HUES48 (cell line): ENCODE results near the gene MKNK2.

Experiments used
- H3K27ac ChIP-seq: one replicate; pipeline ENCODE4 v1.7.0; 2013; ENCODE audit warnings: low read depth, low read length, inconsistent platforms
- H3K27me3 ChIP-seq: 2 replicates; pipeline ENCODE4 v1.6.1; 2013; ENCODE audit warnings: mild to moderate bottlenecking, low read length; ENCODE audit not compliant: control insufficient read depth, insufficient read depth
- H3K36me3 ChIP-seq: 2 replicates; pipeline ENCODE4 v1.6.1; 2013; ENCODE audit warnings: low read length; ENCODE audit not compliant: control insufficient read depth, insufficient read depth
- H3K4me1 ChIP-seq: 2 replicates; pipeline ENCODE4 v1.6.1; 2013; ENCODE audit warnings: mild to moderate bottlenecking, low read length; ENCODE audit not compliant: control insufficient read depth, insufficient read depth
- H3K4me3 ChIP-seq: 2 replicates; pipeline ENCODE4 v1.5.1; 2013; ENCODE audit warnings: mild to moderate bottlenecking, low read depth, low read length
- H3K9ac ChIP-seq: 2 replicates; pipeline ENCODE4 v1.6.1; 2013; ENCODE audit warnings: mild to moderate bottlenecking, low read depth, low read length, moderate library complexity
- H3K9me3 ChIP-seq: 2 replicates; pipeline ENCODE4 v1.6.1; 2013; ENCODE audit warnings: low read length; ENCODE audit not compliant: control insufficient read depth, insufficient read depth

MKNK2 gene

DNA sequence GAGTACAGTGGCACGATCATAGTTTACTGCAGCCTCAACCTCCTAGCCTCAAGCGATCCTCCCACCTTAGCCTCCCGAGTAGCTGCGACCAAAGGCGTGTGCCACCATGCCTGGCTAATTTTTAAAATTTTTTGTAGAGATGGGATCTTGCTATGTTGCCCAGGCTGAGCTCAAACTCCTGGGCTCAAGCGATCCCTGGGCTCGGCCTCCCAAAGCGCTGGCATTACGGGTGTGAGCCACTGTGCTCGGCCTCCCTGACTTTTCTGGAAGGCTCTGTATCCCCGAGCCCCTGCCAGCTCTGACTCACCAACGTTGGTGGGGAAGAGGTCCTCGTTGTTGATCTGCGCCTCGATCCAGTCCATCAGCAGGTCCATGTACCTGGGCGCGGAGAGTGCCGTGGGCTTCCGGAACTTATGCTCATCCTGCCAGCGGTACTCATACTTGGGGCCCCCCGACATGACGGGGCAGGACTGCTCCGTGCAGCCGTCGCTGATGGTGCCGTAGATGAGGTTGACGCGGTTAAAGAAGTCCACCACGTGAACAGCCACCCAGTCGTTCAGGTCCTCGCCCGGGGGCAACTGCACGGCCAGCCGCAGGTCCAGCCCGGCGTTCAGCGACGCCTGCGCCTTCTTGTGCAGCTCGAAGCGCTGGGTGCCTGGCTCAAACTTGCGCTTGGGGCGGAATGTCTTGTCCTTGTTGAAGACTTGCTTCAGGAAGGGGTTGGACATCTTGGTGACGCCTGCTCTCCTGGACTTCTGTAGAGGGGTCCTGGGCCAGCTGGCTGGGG is 27.0 kb upstream of the MKNK2 start:
- Histone ChIP-seq H3K36me3 (no peaks in the 10 kb centered on the region; the same call in 1 of the 2 replicates), H3K9ac (no peak overlapping the region), H3K4me3 (no peak overlapping the region), H3K4me1 (no peaks in the 10 kb centered on the region), H3K9me3 (no peaks in the 10 kb centered on the region), H3K27me3 (no peaks in the 10 kb centered on the region), H3K27ac (no peak overlapping the region)

DNA sequence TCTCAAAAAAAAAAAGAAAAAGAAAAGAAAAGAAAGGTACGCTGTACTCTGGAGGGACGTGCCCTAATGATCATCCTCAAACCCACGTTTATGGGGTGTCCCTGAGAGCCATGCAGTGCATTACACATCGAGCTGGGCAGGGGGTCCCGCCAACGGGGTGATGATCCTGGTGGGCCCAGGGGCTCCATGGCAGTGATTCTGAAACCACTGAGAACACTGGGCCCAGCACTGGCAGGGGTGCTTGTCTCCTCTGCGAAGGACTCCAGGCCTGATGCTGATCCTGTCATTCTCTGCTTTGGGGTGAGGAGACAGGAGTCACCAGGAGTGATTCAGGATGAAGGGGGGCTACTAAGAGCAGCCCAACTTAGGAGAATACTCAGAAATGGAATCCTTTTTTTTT is 26.4 kb upstream of the MKNK2 start:
- Histone ChIP-seq H3K36me3 (no peaks in the 10 kb centered on the region; the same call in 1 of the 2 replicates), H3K27ac (no peak overlapping the region), H3K9me3 (no peaks in the 10 kb centered on the region), H3K4me1 (no peaks in the 10 kb centered on the region), H3K27me3 (no peaks in the 10 kb centered on the region), H3K9ac (no peak overlapping the region), H3K4me3 (no peak overlapping the region)

DNA sequence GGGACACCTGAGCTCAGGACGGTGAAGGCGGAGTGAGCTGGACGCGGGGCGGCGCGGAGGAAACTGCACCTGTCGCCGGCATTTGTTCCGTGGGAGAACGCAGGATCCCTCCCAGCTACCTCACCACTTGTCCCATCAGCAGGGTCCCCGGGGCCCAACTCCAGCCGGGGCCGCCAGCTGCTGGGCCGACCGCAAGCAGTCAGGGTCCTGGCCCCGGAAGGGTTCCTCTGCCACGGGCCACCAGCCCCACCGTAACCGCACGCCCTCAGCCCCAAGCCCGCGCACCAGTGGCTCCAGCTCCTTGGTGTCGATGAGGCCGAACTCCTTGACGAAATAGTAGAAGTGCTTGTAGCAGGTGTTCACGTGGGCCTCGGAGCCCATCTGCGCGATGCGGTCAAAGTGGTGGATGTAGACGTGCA is 25.5 kb upstream of the MKNK2 start:
- Histone ChIP-seq H3K27ac (no peak overlapping the region), H3K36me3 (no peaks in the 10 kb centered on the region; the same call in 1 of the 2 replicates), H3K27me3 (no peaks in the 10 kb centered on the region), H3K4me1 (no peaks in the 10 kb centered on the region), H3K4me3 (no peak overlapping the region), H3K9ac (no peak overlapping the region), H3K9me3 (no peaks in the 10 kb centered on the region)

DNA sequence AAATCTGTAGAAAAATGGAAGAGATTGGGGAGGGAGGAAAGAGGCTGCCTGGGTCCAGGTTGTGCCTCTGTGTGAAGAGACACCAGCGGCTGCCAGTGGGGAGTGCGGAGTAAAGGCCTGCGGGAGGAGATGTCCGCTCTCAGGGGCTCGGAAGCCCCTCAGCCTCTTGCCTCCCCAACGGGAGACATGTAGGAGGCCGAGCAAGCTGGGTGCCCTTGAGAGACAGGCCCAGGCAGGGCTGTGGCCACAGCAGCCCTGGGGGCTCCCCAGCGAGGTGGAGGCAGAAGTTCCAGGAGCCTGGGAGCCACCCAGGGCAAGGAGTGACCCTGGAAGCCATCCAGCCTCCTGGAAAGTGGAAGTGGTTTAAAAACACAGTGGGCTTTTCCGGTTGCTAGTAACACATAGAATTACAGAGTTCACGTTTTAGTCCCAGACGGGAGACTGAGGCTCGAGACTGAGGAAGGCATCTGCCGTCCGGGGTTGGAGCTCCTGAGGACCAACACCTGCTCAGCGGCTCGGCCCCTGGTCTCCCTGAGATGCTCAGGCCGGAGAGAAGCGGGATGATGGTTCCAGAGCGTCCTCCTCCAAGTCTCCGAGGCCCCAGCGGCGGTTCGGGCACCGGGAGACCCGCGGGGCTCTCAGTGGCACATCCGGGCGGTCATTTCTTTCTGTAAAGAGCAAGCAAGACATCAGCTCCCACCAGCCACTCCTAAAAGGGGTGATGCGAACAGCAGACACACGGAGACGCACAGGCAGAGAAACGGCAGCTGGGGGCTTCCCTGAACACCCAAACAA is 21.9 kb upstream of the MKNK2 start:
- Histone ChIP-seq H3K9me3 (no peaks in the 10 kb centered on the region), H3K4me1 (no peaks in the 10 kb centered on the region), H3K27me3 (no peaks in the 10 kb centered on the region), H3K36me3 (no peaks in the 10 kb centered on the region; the same call in 1 of the 2 replicates), H3K9ac (no peak overlapping the region), H3K27ac (no peak overlapping the region), H3K4me3 (no peak overlapping the region)

DNA sequence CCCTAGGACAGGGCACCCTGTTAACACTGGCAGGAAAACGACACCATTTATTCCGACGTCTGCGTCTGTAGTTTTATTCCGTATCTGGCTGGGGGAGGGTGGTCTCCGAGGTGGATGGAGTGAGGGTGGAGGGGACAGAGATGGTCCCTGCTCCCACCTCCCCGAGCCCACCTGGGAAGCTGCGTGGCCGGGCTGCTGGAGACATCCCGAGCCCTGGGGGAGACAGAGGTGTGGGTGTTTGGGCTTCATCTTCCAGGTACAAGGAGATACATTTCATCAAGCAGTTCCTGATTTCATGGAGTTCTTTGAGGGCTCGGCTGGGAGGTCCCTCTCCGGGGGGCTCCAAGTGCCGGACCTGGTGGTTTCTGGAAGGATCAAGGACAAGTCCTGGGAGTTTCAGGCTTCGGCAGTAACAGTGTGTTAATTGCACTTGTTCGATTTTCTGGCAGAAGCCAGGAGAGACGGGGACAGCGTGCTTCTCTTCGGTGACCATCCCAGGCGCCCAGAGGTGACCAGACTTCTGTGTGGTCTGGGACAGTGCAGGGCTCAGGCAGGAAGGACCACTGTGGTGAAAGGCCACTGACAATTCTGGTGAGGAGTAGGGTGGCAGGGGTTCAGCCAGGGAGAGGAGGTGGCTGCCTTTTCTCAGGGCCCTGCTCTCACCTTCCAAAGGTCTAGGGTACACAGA is 20.1 kb upstream of the MKNK2 start:
- H3K9ac ChIP-seq = no peak overlapping the region
- H3K4me1 ChIP-seq = no peaks in the 10 kb centered on the region

DNA sequence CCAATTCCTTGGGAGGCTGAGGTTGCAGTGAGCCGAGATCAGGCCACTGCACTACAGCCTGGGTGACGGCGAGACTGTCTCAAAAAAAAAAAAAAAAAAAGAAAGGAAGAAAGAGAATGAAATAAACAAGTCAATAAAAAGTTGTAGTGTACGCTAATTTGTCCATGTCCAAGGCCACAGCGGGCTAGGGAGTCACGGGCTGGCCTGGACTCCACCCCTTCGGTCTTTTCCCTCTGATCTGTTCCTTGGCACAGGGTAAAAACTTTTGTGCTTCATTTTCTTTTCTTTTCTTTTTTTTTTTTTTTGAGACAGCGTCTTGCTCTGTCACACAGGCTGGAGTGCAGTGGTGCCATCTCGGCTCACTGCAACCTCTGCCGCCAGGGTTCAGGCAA is 19.4 kb upstream of the MKNK2 start:
- Histone ChIP-seq H3K4me3 (no peak overlapping the region), H3K27ac (no peak overlapping the region), H3K9ac (no peak overlapping the region), H3K4me1 (no peaks in the 10 kb centered on the region), H3K36me3 (no peaks in the 10 kb centered on the region), H3K9me3 (no peaks in the 10 kb centered on the region), H3K27me3 (no peaks in the 10 kb centered on the region)

More for the DNA sequence above, 20.1 kb upstream of the MKNK2 start:
- Histone ChIP-seq H3K4me3 (no peak overlapping the region), H3K27me3 (no peaks in the 10 kb centered on the region), H3K36me3 (no peaks in the 10 kb centered on the region), H3K9me3 (no peaks in the 10 kb centered on the region), H3K27ac (no peak overlapping the region)

DNA sequence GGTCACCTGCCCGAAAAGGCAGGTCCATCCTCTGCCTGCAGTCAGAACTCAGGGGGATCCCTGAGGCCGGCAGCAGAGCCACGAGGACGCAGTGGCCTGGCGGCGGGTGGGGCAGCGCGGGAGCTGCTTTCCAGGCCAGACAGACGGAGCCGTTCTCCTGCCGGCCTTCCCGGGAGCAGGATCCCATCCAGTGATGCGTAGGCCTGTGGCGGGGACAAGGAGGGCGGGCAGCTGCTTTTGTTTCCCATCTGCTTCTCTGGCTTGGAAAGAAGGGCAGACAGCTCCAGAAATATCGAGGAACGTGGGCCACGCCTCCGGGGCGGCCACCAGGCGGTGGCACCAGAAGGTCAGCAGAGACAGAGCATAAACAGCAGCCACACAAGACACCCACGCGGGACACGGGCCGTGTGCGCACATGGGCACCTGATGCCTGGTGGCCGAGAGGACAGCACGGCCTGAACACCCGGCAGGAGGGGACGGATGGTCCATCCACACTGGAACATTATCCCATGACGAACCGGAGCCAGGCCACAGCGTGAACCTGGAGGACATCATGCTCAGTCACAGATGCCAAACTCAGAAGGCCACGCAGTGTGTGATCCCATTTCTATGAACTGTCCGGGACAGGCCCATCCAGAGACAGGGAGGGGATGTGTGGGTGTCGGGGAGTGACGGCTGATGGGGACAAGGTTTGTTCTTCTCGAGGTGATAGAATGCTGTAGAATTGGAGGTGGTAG is 13.9 kb upstream of the MKNK2 start:
- Histone ChIP-seq H3K4me1 (peaks cover 15% of the 10 kb centered on the region), H3K9ac (no peak overlapping the region)

DNA sequence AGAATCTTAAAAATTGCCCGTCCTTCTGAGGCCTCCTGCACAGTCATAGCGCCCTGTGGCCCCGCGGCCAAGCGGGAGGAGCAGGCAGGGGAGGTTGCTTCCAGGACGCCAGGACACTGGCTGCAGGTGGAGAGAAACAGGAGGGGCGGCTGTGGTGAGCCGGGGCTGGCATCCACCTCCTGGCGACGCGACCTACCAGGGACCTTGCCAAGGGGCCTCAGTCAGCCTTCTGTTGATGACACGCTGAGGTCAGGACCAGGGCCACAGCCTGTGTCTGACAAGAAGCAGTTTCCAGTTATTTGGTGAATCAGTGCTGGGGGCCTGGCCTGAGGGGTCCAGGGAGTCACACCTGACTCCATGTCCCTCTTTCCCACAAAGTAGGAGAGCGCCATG is 13.3 kb upstream of the MKNK2 start:
- no peak overlapping the region for H3K9ac ChIP-seq
- H3K27ac ChIP-seq = no peak overlapping the region
- H3K4me3 ChIP-seq = no peak overlapping the region
- H3K9me3 ChIP-seq = no peaks in the 10 kb centered on the region
- no peaks in the 10 kb centered on the region for H3K27me3 ChIP-seq
- H3K36me3 ChIP-seq = no peaks in the 10 kb centered on the region
- H3K4me1 ChIP-seq = peaks cover 17% of the 10 kb centered on the region

More for the DNA sequence above, 13.9 kb upstream of the MKNK2 start:
- H3K27me3 ChIP-seq = no peaks in the 10 kb centered on the region
- no peaks in the 10 kb centered on the region for H3K9me3 ChIP-seq
- H3K4me3 ChIP-seq = no peak overlapping the region
- no peak overlapping the region for H3K27ac ChIP-seq
- H3K36me3 ChIP-seq = no peaks in the 10 kb centered on the region

DNA sequence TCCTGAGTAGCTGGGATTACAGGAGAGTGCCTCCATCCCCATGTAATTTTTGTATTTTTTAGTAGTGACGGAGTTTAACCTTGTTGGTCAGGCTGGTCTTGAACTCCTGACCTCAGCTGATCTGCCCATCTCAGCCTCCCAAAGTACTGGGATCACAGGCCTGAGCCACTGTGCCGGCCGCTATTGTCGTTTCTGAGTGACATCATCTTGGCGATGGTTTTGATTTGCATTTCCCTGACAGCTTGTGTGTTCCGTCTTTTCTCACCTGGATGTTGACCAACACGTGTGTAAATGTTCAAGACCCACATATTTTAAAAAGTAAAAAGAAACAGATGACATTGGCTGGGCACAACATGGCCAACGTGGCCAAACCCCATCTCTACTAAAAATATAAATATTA is 12.8 kb upstream of the MKNK2 start:
- Histone ChIP-seq H3K4me1 (peaks cover 18% of the 10 kb centered on the region), H3K27ac (no peak overlapping the region), H3K4me3 (no peak overlapping the region), H3K36me3 (no peaks in the 10 kb centered on the region), H3K9me3 (no peaks in the 10 kb centered on the region), H3K9ac (no peak overlapping the region), H3K27me3 (no peaks in the 10 kb centered on the region)

DNA sequence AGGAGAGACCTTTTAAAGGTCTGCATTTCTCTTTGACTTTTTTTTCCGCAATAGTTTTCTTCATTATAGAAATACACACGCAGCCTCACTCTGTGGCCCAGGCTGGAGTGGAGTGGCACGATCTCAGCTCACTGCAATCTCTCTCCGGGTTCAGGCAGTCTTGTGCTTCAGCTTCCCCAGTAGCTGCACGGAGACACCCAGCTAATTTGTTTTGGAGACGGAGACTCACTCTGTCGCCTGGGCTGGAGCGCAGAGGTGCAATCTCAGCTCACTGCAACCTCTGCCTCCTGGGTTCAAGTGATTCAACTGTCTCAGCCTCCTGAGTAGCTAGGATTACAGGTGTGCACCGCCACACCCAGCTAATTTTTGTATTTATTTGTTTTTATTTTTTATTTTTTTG is 11.7 kb upstream of the MKNK2 start:
- no peak overlapping the region for H3K9ac ChIP-seq
- H3K9me3 ChIP-seq = no peaks in the 10 kb centered on the region
- no peaks in the 10 kb centered on the region for H3K27me3 ChIP-seq
- H3K4me3 ChIP-seq = no peak overlapping the region
- H3K27ac ChIP-seq = no peak overlapping the region
- peaks cover 18% of the 10 kb centered on the region for H3K4me1 ChIP-seq
- no peaks in the 10 kb centered on the region for H3K36me3 ChIP-seq
